ENCODE measurements around the gene GALNT11.

- TF ChIP-seq JUND (IDR thresholded peaks at IDR 0.05), result no peak
- no peak for TF ChIP-seq RAD21 (IDR thresholded peaks at IDR 0.05)
Observed at GRCh38 chr7:152103691-152104090, 78.2 kb downstream of the GALNT11 start.
